Measurements from ENCODE around the gene CYYR1. TPM values are rescaled to one million over a fixed set of nuclear protein-coding genes. Genes with fewer than 3 reads are reported as not detected.

The CYYR1 gene
- total RNA-seq, 1 experiment from 2014 or later, result 48.5 TPM

- no peak overlapping the region for H3K4me3 ChIP-seq
- peaks cover 46% of the 10 kb centered on the region for H3K36me3 ChIP-seq
- H3K27me3 ChIP-seq, result no peaks in the 10 kb centered on the region
- H3K27ac ChIP-seq, result no peak overlapping the region
- no peaks in the 10 kb centered on the region for H3K4me1 ChIP-seq
- H3K9me3 ChIP-seq (replicated peaks), result no peaks in the 10 kb centered on the region
- DNase-seq, result no peak
These were observed 7.5 kb downstream of the CYYR1 start for GRCh38 chr21:26565546-26565945.

- DNase-seq, result no peak
- no peaks in the 10 kb centered on the region for H3K9me3 ChIP-seq (replicated peaks)
- no peak overlapping the region for H3K27ac ChIP-seq
- no peak overlapping the region for H3K4me3 ChIP-seq
- H3K27me3 ChIP-seq, result no peaks in the 10 kb centered on the region
- peaks cover 50% of the 10 kb centered on the region for H3K36me3 ChIP-seq
- no peaks in the 10 kb centered on the region for H3K4me1 ChIP-seq
These were observed 8.0 kb downstream of the CYYR1 start for GRCh38 chr21:26565111-26565510.

- Histone ChIP-seq H3K9me3 (replicated peaks) (no peaks in the 10 kb centered on the region), H3K4me1 (no peaks in the 10 kb centered on the region), H3K27ac (no peak overlapping the region), H3K4me3 (no peak overlapping the region), H3K36me3 (peaks cover 59% of the 10 kb centered on the region), H3K27me3 (no peaks in the 10 kb centered on the region)
- no peak for DNase-seq
These were observed 9.1 kb downstream of the CYYR1 start for GRCh38 chr21:26563856-26564503.

- peaks cover 62% of the 10 kb centered on the region for H3K36me3 ChIP-seq
- H3K4me1 ChIP-seq, result peaks cover 6% of the 10 kb centered on the region; the same call in 1 of the 2 replicates
- no peak overlapping the region for H3K4me3 ChIP-seq
- H3K27ac ChIP-seq, result no peak overlapping the region
- 0 out of 2 replicates have a peak, but pooled peaks cover 4% of the 10 kb centered on the region for H3K9me3 ChIP-seq (replicated peaks)
- H3K27me3 ChIP-seq, result no peaks in the 10 kb centered on the region
- no peak for DNase-seq
These were observed 12.5 kb downstream of the CYYR1 start for GRCh38 chr21:26560612-26561011.

- H3K27ac ChIP-seq, result no peak overlapping the region
- no peak for DNase-seq
These were observed 14.0 kb downstream of the CYYR1 start for GRCh38 chr21:26559099-26559498.

GRCh38 chr21:26557106-26557505 is 16.0 kb downstream of the CYYR1 start:
- H3K4me3 ChIP-seq, result no peak overlapping the region
- H3K27ac ChIP-seq, result no peak overlapping the region
- H3K9me3 ChIP-seq (replicated peaks), result peaks cover 4% of the 10 kb centered on the region; the same call in 1 of the 2 replicates
- DNase-seq, result no peak
- peaks cover 10% of the 10 kb centered on the region; the same call in 1 of the 2 replicates for H3K4me1 ChIP-seq
- peaks cover 41% of the 10 kb centered on the region for H3K36me3 ChIP-seq
- H3K27me3 ChIP-seq, result no peaks in the 10 kb centered on the region

More at GRCh38 chr21:26559099-26559498, 14.0 kb downstream of the CYYR1 start:
- H3K27me3 ChIP-seq, result no peaks in the 10 kb centered on the region
- H3K4me3 ChIP-seq, result no peak overlapping the region
- H3K36me3 ChIP-seq, result peaks cover 52% of the 10 kb centered on the region
- H3K4me1 ChIP-seq, result peaks cover 10% of the 10 kb centered on the region; the same call in 1 of the 2 replicates
- peaks cover 4% of the 10 kb centered on the region; the same call in 1 of the 2 replicates for H3K9me3 ChIP-seq (replicated peaks)

- Histone ChIP-seq H3K27ac (peak overlapping the region; percentile 6; the same call in 1 of the 2 replicates), H3K4me1 (peaks cover 10% of the 10 kb centered on the region; the same call in 1 of the 2 replicates), H3K4me3 (no peak overlapping the region), H3K9me3 (replicated peaks) (peaks cover 4% of the 10 kb centered on the region; the same call in 1 of the 2 replicates), H3K36me3 (peaks cover 32% of the 10 kb centered on the region), H3K27me3 (no peaks in the 10 kb centered on the region)
- peak in 1 of 2 experiments; percentile 27 for DNase-seq
These were observed 17.4 kb downstream of the CYYR1 start for GRCh38 chr21:26555540-26556146.

GRCh38 chr21:26554365-26554764 is 18.7 kb downstream of the CYYR1 start:
- peaks cover 10% of the 10 kb centered on the region; the same call in 1 of the 2 replicates for H3K4me1 ChIP-seq
- no peaks in the 10 kb centered on the region for H3K27me3 ChIP-seq
- no peak for DNase-seq
- no peak overlapping the region for H3K27ac ChIP-seq
- H3K4me3 ChIP-seq, result no peak overlapping the region
- H3K9me3 ChIP-seq (replicated peaks), result peaks cover 4% of the 10 kb centered on the region; the same call in 1 of the 2 replicates
- peaks cover 29% of the 10 kb centered on the region for H3K36me3 ChIP-seq

- no peak for DNase-seq
- H3K4me3 ChIP-seq, result no peak overlapping the region
- H3K27me3 ChIP-seq, result no peaks in the 10 kb centered on the region
- peaks cover 10% of the 10 kb centered on the region; the same call in 1 of the 2 replicates for H3K4me1 ChIP-seq
- peaks cover 27% of the 10 kb centered on the region for H3K36me3 ChIP-seq
- H3K27ac ChIP-seq, result no peak overlapping the region
- H3K9me3 ChIP-seq (replicated peaks), result peaks cover 4% of the 10 kb centered on the region; the same call in 1 of the 2 replicates
These were observed 19.2 kb downstream of the CYYR1 start for GRCh38 chr21:26553898-26554297.

GRCh38 chr21:26550326-26550725 is 22.8 kb downstream of the CYYR1 start:
- Histone ChIP-seq H3K4me1 (peaks cover 2% of the 10 kb centered on the region; the same call in 1 of the 2 replicates), H3K36me3 (peaks cover 21% of the 10 kb centered on the region), H3K9me3 (replicated peaks) (no peaks in the 10 kb centered on the region; the same call in 1 of the 2 replicates), H3K27me3 (no peaks in the 10 kb centered on the region), H3K4me3 (no peak overlapping the region), H3K27ac (no peak overlapping the region)
- DNase-seq, result no peak

GRCh38 chr21:26546446-26547097 is 26.5 kb downstream of the CYYR1 start:
- no peak overlapping the region for H3K4me3 ChIP-seq
- no peak overlapping the region for H3K27ac ChIP-seq
- H3K27me3 ChIP-seq, result no peaks in the 10 kb centered on the region
- peaks cover 21% of the 10 kb centered on the region for H3K36me3 ChIP-seq
- no peak for DNase-seq
- H3K9me3 ChIP-seq (replicated peaks), result no peaks in the 10 kb centered on the region
- H3K4me1 ChIP-seq, result no peaks in the 10 kb centered on the region

GRCh38 chr21:26544201-26544775 is 28.8 kb downstream of the CYYR1 start:
- Histone ChIP-seq H3K27ac (no peak overlapping the region), H3K27me3 (no peaks in the 10 kb centered on the region), H3K4me3 (no peak overlapping the region), H3K4me1 (no peaks in the 10 kb centered on the region), H3K36me3 (peaks cover 18% of the 10 kb centered on the region), H3K9me3 (replicated peaks) (no peaks in the 10 kb centered on the region)
- no peak for DNase-seq

GRCh38 chr21:26540651-26541050 is 32.4 kb downstream of the CYYR1 start:
- Histone ChIP-seq H3K9me3 (replicated peaks) (peaks cover 7% of the 10 kb centered on the region; the same call in 1 of the 2 replicates), H3K27ac (no peak overlapping the region), H3K4me3 (no peak overlapping the region), H3K36me3 (peaks cover 14% of the 10 kb centered on the region), H3K27me3 (no peaks in the 10 kb centered on the region), H3K4me1 (no peaks in the 10 kb centered on the region)
- no peak for DNase-seq

- no peak overlapping the region for H3K4me3 ChIP-seq
- peaks cover 12% of the 10 kb centered on the region for H3K36me3 ChIP-seq
- no peak overlapping the region for H3K27ac ChIP-seq
- no peaks in the 10 kb centered on the region for H3K27me3 ChIP-seq
- H3K4me1 ChIP-seq, result no peaks in the 10 kb centered on the region
- no peak for DNase-seq
- H3K9me3 ChIP-seq (replicated peaks), result peaks cover 7% of the 10 kb centered on the region; the same call in 1 of the 2 replicates
These were observed 33.5 kb downstream of the CYYR1 start for GRCh38 chr21:26539566-26539965.
